ENCODE data around the gene GSK3B. TPM values are rescaled to one million over a fixed set of nuclear protein-coding genes. Genes with fewer than 3 reads are reported as not detected.
"Not testable (repeated sequence)": the region's sequence is repeated elsewhere in the genome, so short reads cannot be mapped to it uniquely, and the experiment has no call there.

The GSK3B gene
- total RNA-seq, 1 experiment from 2014 or later: 50.0 TPM

- H3K9me2 ChIP-seq (ENCODE audit: insufficient read depth): no peaks in the 10 kb centered on the region
- no peaks in the 10 kb centered on the region for H3K36me3 ChIP-seq (ENCODE audit: control insufficient read depth in 1 of 2, insufficient read depth in 2 of 2, low read length in 2 of 2)
- TF ChIP-seq POLR2A (IDR thresholded peaks at IDR 0.05; ENCODE audit: borderline replicate concordance, extremely low read depth, insufficient read depth, insufficient read length) (no peak), ATF3 (IDR thresholded peaks at IDR 0.05) (no peak), ZNF274 (IDR thresholded peaks at IDR 0.05; ENCODE audit: low read depth, low read length) (no peak), ELF1 (IDR thresholded peaks at IDR 0.05; ENCODE audit: borderline replicate concordance, low read depth) (no peak), MAX (IDR thresholded peaks at IDR 0.05) (no peak), EZH2phosphoT487 (IDR thresholded peaks at IDR 0.05; ENCODE audit: borderline replicate concordance) (no peak), SP1 (IDR thresholded peaks at IDR 0.05; ENCODE audit: low read depth) (no peak), CBX3 (IDR thresholded peaks at IDR 0.05; ENCODE audit: low read depth) (no peak), REST (IDR thresholded peaks at IDR 0.05; ENCODE audit: low read depth) (no peak), SRF (IDR thresholded peaks at IDR 0.05; ENCODE audit: low read depth) (no peak), EGR1 (IDR thresholded peaks at IDR 0.05; ENCODE audit: low read depth) (no peak), SIN3A (IDR thresholded peaks at IDR 0.05; ENCODE audit: low read depth) (no peak), ZBTB33 (IDR thresholded peaks at IDR 0.05; ENCODE audit: extremely low read depth, insufficient replicate concordance, low read length) (no peak), CEBPB (IDR thresholded peaks at IDR 0.05; ENCODE audit: low read depth) (no peak)
- H3K4me2 ChIP-seq (ENCODE audit: low read length): no peak overlapping the region
- ATAC-seq: no peak
- BruUV-seq (replicated peaks): no TSS peak
- POLR2A ChIA-PET: no interaction called here
- peaks cover 98% of the 10 kb centered on the region for H3K79me2 ChIP-seq (ENCODE audit: insufficient read depth, low read length)
- no peak overlapping the region for H2AFZ ChIP-seq (ENCODE audit: low read depth, low read length, poor library complexity, severe bottlenecking)
- intact Hi-C loops (cut with micrococcal nuclease): no loop called here
- no peaks in the 10 kb centered on the region; the same call in 1 of the 2 replicates for H4K20me1 ChIP-seq (ENCODE audit: insufficient read depth)
- H3K9ac ChIP-seq (ENCODE audit: low read length): no peak overlapping the region
- no peak for DNase-seq (ENCODE audit: low read depth, low spot score)
- no peaks in the 10 kb centered on the region for H3K4me1 ChIP-seq (ENCODE audit: control insufficient read depth in 1 of 2, insufficient read depth in 2 of 2, low read length in 2 of 2)
- no peak overlapping the region for H3K27ac ChIP-seq (ENCODE audit: low read depth, low read length)
- H3K27me3 ChIP-seq (ENCODE audit: insufficient read depth, low read length): no peaks in the 10 kb centered on the region
- RAD21 ChIA-PET (ENCODE audit: low non-redundant PET in 1 of 2, low total read pairs in 2 of 2, uncharacterized antibody in 2 of 2, unreplicated experiment in 2 of 2): no interaction called here
- CTCF ChIA-PET: no interaction called here
- no peak overlapping the region for H3K4me3 ChIP-seq (replicated peaks in 1 of 2; ENCODE audit: low read depth in 1 of 2, low read length in 2 of 2)
- H3K9me3 ChIP-seq (ENCODE audit: control insufficient read depth in 1 of 2, insufficient read depth in 1 of 2, low read depth in 1 of 2, low read length in 2 of 2): no peaks in the 10 kb centered on the region
Measured at GRCh38 chr3:120057029-120057428, 37.2 kb downstream of the GSK3B start.

- H3K9me2 ChIP-seq (ENCODE audit: insufficient read depth); H3K27ac ChIP-seq (ENCODE audit: low read depth, low read length); POLR2A ChIA-PET; H4K20me1 ChIP-seq (ENCODE audit: insufficient read depth); H3K36me3 ChIP-seq (ENCODE audit: control insufficient read depth in 1 of 2, insufficient read depth in 2 of 2, low read length in 2 of 2); DNase-seq (ENCODE audit: low read depth, low spot score); H3K4me2 ChIP-seq (ENCODE audit: low read length); H3K9ac ChIP-seq (ENCODE audit: low read length); ATAC-seq; H3K9me3 ChIP-seq (ENCODE audit: control insufficient read depth in 1 of 2, insufficient read depth in 1 of 2, low read depth in 1 of 2, low read length in 2 of 2); H2AFZ ChIP-seq (ENCODE audit: low read depth, low read length, poor library complexity, severe bottlenecking); intact Hi-C loops (cut with micrococcal nuclease); BruUV-seq (replicated peaks); RAD21 ChIA-PET (ENCODE audit: low non-redundant PET in 1 of 2, low total read pairs in 2 of 2, uncharacterized antibody in 2 of 2, unreplicated experiment in 2 of 2); CTCF ChIA-PET; H3K4me1 ChIP-seq (ENCODE audit: control insufficient read depth in 1 of 2, insufficient read depth in 2 of 2, low read length in 2 of 2); H3K27me3 ChIP-seq (ENCODE audit: insufficient read depth, low read length); H3K4me3 ChIP-seq (replicated peaks in 1 of 2; ENCODE audit: low read depth in 1 of 2, low read length in 2 of 2): not testable (repeated sequence)
- peaks cover 98% of the 10 kb centered on the region for H3K79me2 ChIP-seq (ENCODE audit: insufficient read depth, low read length)
Measured at GRCh38 chr3:120053647-120054046, 40.6 kb downstream of the GSK3B start.

Measured in HCT116 (cell line).